ENCODE measurements around the gene NEU1. TPM values are rescaled to one million over a fixed set of nuclear protein-coding genes. Genes with fewer than 3 reads are reported as not detected.

NEU1 gene
- total and polyA plus RNA-seq, 2 of the 8 experiments (the other 6 are each of a cell fraction or from before 2014, with no cell fraction given): 41.2 to 72.1 TPM

DNA sequence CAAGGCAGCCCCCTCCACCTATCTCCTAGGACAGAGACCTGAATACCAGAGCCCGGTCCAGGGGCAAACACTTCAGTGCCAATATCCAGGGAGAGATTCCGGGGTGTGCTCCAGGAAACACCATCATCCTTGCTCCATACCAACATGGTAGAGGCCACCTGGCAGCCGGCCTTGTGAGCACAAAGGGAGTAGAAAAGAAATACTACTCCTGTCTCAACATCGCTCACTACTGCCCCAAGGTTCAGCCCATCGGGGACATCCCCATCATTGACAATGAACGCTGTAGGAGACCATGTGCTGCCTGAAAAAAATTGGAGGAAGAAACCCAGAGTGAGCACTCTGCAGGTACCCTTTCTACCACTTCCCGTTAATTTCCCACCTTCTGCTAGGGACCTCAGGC lies 1.5 kb downstream of the NEU1 start:
- no peak for DNase-seq (ENCODE audit: low read depth in 1 of 2, low spot score in 2 of 2)
- H3K36me3 ChIP-seq (ENCODE audit: control insufficient read depth in 2 of 4, insufficient read depth in 4 of 4, low read length in 3 of 4): peaks cover 0 to 17% (median 3%) of the 10 kb centered on the region in 4 experiments; a peak in 5 of 8 replicates
- H3K56ac ChIP-seq (replicated peaks; ENCODE audit: insufficient read length, low read depth, low read length): no peak overlapping the region
- H3K23me2 ChIP-seq (ENCODE audit: low read depth, low read length): peaks cover 8% of the 10 kb centered on the region; the same call in 1 of the 2 replicates
- no peak overlapping the region for H2BK15ac ChIP-seq (ENCODE audit: low read length)
- ChIA-PET CTCF (ENCODE audit: partially characterized antibody) (interaction anchor here (1.5 kb wide), 1 partner anchor 88 kb away, joined by 3 read pairs; no protein-coding TSS in a partner anchor), POLR2A (ENCODE audit: partially characterized antibody) (interaction anchor here (0.6 to 6.5 kb wide), 4 partner anchors 16 to 26 kb away, joined by 3 to 93 read pairs (median 8); no protein-coding TSS in a partner anchor)
- no peak overlapping the region for H2AK5ac ChIP-seq (ENCODE audit: low read depth, low read length)
- TF ChIP-seq RXRA (IDR thresholded peaks at IDR 0.05; ENCODE audit: insufficient read depth, low read depth, low read length) (no peak), TAF7 (optimal IDR thresholded peaks at IDR 0.05; ENCODE audit: borderline replicate concordance, low read depth, low read length) (no peak), TAF1 (IDR thresholded peaks at IDR 0.05; ENCODE audit: low read depth, low read length) (no peak), ASH2L (IDR thresholded peaks at IDR 0.05; ENCODE audit: low read length) (no peak), POLR2A (IDR thresholded peaks at IDR 0.05; ENCODE audit: control extremely low read depth in 1 of 2, low read depth in 2 of 2, low read length in 2 of 2) (no peak), RBBP5 (IDR thresholded peaks at IDR 0.05; ENCODE audit: borderline replicate concordance, low read depth, low read length) (no peak), SP1 (IDR thresholded peaks at IDR 0.05; ENCODE audit: low read depth, low read length) (no peak), SP4 (IDR thresholded peaks at IDR 0.05; ENCODE audit: low read length) (no peak), CHD1 (IDR thresholded peaks at IDR 0.05; ENCODE audit: low read depth, low read length) (no peak)
- H3K9me3 ChIP-seq (ENCODE audit: insufficient read depth in 2 of 2, low read depth in 1 of 2, low read length in 1 of 2): no peaks in the 10 kb centered on the region
- H3K9ac ChIP-seq (replicated peaks in 1 of 4; ENCODE audit: extremely low read depth in 1 of 4, low read depth in 3 of 4, low read length in 3 of 4): no peak overlapping the region
- H4K8ac ChIP-seq (ENCODE audit: extremely low read depth, insufficient read depth, low read length): no peak overlapping the region
- H2BK12ac ChIP-seq (ENCODE audit: low read depth, low read length): no peak overlapping the region
- no peak overlapping the region for H3K23ac ChIP-seq (ENCODE audit: insufficient read length)
- no peak overlapping the region for H4K5ac ChIP-seq (ENCODE audit: insufficient read length, low read depth, low read length)
- no peak overlapping the region for H2BK120ac ChIP-seq (replicated peaks; ENCODE audit: low read depth, low read length)
- no peak overlapping the region for H4K91ac ChIP-seq (replicated peaks; ENCODE audit: insufficient read length, low read length)
- no peak overlapping the region for H2BK20ac ChIP-seq (ENCODE audit: low read length)
- H2BK5ac ChIP-seq (ENCODE audit: low read depth, low read length): no peak overlapping the region
- no peak overlapping the region for H3K4me3 ChIP-seq (ENCODE audit: extremely low read depth in 1 of 4, insufficient read depth in 2 of 4, low read depth in 3 of 4, low read length in 4 of 4)
- H3K18ac ChIP-seq (ENCODE audit: extremely low read depth, low read length): no peak overlapping the region
- H3K79me2 ChIP-seq (ENCODE audit: control insufficient read depth in 1 of 2, insufficient read depth in 2 of 2, low read length in 2 of 2): no peaks in the 10 kb centered on the region
- H4K20me1 ChIP-seq (replicated peaks in 1 of 2; ENCODE audit: control insufficient read depth in 1 of 2, insufficient read depth in 2 of 2, low read length in 2 of 2): no peaks in the 10 kb centered on the region
- 0 out of 7 replicates have a peak, but pooled peaks cover 0 to 3% (median 0%) of the 10 kb centered on the region in 4 experiments for H3K27me3 ChIP-seq (replicated peaks in 1 of 4; ENCODE audit: control insufficient read depth in 3 of 4, extremely low read depth in 1 of 4, insufficient read depth in 3 of 4, low read length in 3 of 4)
- no peak for FAIRE-seq
- 92% methylated on average over 7 of the region's 7 CpGs; no CpG with 5 or more reads in 1 of the 2 experiments for WGBS, 2 experiments (ENCODE audit: extremely low coverage in 1 of 2, insufficient coverage in 1 of 2, insufficient read length in 1 of 2, insufficient replicate concordance in 2 of 2, low coverage in 1 of 2, low lambda C conversion rate in 2 of 2, missing lambda C conversion rate in 1 of 2)
- no peak overlapping the region for H2AFZ ChIP-seq (ENCODE audit: low read length)
- no peak overlapping the region for H3K4ac ChIP-seq (replicated peaks; ENCODE audit: insufficient read length, low read depth, low read length)
- no peak overlapping the region for H3K27ac ChIP-seq (ENCODE audit: low read depth, low read length)
- no peak overlapping the region for H3K14ac ChIP-seq (ENCODE audit: insufficient read length)
- no peak overlapping the region; a peak in 1 of 4 replicates for H3K4me2 ChIP-seq (ENCODE audit: insufficient read depth in 1 of 2, low read depth in 2 of 2, low read length in 2 of 2)
- 0 out of 2 replicates have a peak, but pooled peaks cover 2% of the 10 kb centered on the region for H3K79me1 ChIP-seq (ENCODE audit: low read depth, low read length)
- peaks cover 0 to 12% (median 0%) of the 10 kb centered on the region in 4 experiments; a peak in 4 of 7 replicates for H3K4me1 ChIP-seq (replicated peaks in 1 of 4; ENCODE audit: control insufficient read depth in 3 of 4, insufficient read depth in 4 of 4, low read length in 3 of 4)
